Hepatocyte (in vitro differentiated cells): Measurements from ENCODE around the gene POC1B.

Experiments used
- EZH2 ChIP-seq: fragments of 200-600 bp; sonication (generic); IDR thresholded peaks from 2 replicates; pipeline ENCODE4 v1.6.1; 2016; ENCODE audit warnings: antibody characterized with exemption, mild to moderate bottlenecking, borderline replicate concordance
- EZH2phosphoT487 ChIP-seq: fragments of 200-600 bp; sonication (generic); IDR thresholded peaks from one replicate; pipeline ENCODE4 v1.6.1; 2018; ENCODE audit warnings: antibody characterized with exemption, mild to moderate bottlenecking, low read depth, moderate library complexity; ENCODE audit not compliant: unreplicated experiment, severe bottlenecking
- TF ChIP-seq, protein P1 (sequence below): fragments of 200-600 bp; sonication (generic); IDR thresholded peaks from 2 replicates; pipeline ENCODE4 v1.5.1; 2016; ENCODE audit warnings: antibody characterized with exemption, mild to moderate bottlenecking; ENCODE audit not compliant: poor library complexity

DNA sequence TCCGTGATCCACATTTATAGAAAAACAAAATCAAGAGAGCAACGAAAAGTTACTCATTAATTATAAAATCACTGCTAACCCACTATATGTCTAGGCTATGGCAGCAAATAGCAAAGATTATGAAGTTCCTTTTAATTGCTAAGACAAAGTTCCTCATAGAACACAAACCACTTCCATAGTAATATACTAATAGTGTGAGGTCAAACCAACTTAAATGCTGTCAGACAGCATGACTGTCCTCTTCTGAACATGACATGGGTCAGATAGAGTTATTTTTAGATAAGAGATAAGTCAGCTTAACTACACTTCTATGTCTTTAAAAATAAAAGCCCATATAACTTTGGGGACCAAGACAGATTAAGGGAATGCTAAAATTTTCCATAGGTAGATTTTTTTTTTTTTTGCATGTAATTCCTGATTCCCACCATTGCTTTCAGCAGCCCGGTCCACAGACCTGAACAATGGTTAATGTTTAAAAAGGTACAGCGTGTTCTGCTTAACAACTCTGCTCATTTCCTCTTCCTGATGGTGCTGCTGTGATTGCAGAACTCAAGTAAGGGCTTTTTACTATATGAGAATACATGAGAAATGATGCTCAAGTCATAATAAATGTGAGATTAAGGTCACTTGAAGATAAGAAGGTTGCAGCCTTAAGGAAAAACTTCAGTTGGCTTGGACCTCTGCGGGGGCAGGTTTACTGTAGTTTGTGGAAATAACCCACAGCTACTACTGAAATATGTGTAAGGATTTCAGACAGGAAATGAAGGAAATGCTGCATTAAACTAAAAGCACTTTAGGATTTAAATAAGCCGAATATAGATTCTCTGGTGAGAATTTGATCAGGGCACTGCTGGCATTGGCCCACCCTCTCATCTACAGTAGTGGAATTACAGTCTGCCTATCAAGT is 135.8 kb downstream of the POC1B start:
- TF ChIP-seq, protein P1, sequence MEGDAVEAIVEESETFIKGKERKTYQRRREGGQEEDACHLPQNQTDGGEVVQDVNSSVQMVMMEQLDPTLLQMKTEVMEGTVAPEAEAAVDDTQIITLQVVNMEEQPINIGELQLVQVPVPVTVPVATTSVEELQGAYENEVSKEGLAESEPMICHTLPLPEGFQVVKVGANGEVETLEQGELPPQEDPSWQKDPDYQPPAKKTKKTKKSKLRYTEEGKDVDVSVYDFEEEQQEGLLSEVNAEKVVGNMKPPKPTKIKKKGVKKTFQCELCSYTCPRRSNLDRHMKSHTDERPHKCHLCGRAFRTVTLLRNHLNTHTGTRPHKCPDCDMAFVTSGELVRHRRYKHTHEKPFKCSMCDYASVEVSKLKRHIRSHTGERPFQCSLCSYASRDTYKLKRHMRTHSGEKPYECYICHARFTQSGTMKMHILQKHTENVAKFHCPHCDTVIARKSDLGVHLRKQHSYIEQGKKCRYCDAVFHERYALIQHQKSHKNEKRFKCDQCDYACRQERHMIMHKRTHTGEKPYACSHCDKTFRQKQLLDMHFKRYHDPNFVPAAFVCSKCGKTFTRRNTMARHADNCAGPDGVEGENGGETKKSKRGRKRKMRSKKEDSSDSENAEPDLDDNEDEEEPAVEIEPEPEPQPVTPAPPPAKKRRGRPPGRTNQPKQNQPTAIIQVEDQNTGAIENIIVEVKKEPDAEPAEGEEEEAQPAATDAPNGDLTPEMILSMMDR = no peak
- no peak for TF ChIP-seq EZH2phosphoT487
- no peak for TF ChIP-seq EZH2
